HFF-Myc (cell line): Measurements from ENCODE around the gene KRTAP10-11.
"Not testable (repeated sequence)": the region's sequence is repeated elsewhere in the genome, so short reads cannot be mapped to it uniquely, and the experiment has no call there.

Source experiments
- DNase-seq: peaks from one replicate; pipeline ENCODE4 v3.0.0-alpha.2; 2011; ENCODE audit warnings: low read depth; ENCODE audit errors: extremely low read depth
- H3K4me3 ChIP-seq: replicated peaks from 2 replicates; pipeline ENCODE4 v1.5.1; 2011; ENCODE audit warnings: low read depth, mild to moderate bottlenecking, control low read depth, low read length
- TF ChIP-seq, protein P1 (sequence below): IDR thresholded peaks from 2 replicates; pipeline ENCODE4 v1.5.1; 2012; ENCODE audit warnings: mild to moderate bottlenecking, low read depth, low read length, control low read depth; ENCODE audit errors: missing control alignments

Gene KRTAP10-11

DNA sequence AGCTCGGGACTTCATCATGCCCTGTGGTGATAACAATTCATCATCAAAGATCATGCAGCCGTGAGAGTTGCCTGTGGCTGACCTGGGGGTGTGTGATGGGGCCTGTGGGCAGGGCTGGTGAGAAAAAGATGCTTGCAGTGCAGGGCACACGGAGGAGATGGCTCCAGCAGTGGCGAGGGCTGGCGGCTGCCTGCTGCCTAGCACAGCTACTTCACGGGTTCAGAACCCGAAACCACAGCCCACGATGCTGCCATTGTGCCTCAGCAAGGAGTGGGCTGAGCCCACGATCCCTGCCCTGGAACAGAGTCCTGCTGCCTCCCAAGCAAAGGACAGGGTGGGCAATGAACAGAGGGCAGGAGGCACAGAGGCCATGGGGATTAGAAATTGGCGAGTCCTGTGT, 20.0 kb upstream of the KRTAP10-11 start:
- TF ChIP-seq, protein P1, sequence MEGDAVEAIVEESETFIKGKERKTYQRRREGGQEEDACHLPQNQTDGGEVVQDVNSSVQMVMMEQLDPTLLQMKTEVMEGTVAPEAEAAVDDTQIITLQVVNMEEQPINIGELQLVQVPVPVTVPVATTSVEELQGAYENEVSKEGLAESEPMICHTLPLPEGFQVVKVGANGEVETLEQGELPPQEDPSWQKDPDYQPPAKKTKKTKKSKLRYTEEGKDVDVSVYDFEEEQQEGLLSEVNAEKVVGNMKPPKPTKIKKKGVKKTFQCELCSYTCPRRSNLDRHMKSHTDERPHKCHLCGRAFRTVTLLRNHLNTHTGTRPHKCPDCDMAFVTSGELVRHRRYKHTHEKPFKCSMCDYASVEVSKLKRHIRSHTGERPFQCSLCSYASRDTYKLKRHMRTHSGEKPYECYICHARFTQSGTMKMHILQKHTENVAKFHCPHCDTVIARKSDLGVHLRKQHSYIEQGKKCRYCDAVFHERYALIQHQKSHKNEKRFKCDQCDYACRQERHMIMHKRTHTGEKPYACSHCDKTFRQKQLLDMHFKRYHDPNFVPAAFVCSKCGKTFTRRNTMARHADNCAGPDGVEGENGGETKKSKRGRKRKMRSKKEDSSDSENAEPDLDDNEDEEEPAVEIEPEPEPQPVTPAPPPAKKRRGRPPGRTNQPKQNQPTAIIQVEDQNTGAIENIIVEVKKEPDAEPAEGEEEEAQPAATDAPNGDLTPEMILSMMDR: no peak
- no peak for DNase-seq
- H3K4me3 ChIP-seq: no peak overlapping the region

DNA sequence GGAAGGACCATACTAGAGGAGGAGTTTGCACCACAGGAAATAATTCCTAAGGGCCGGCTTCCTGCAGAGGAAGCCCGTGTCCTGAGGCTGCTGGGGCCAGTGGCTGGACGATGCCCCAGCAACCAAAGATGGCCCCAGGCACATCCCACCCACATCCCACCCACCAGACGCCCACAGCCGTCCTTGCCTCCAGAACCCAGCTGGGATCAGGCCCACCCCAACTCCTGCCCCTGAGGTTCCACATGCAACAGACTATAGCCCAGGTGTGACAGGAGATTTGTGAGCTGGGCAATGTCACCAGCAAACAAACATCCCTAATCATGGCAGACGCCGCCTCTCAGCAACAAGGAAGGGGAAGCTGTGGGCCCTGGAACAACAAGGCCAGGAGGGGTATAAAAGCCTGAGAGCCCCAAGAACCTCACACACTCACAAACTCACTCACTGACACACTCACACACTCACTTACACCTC, 19.5 kb upstream of the KRTAP10-11 start, which contains the start of gene KRTAP10-9:
KRTAP10-9 (plus strand) TSS at position 421 of the 471 bp plus-strand sequence. CDS start 79 bp downstream, outside the sequence.
- DNase-seq: no peak
- TF ChIP-seq, protein P1: no peak
- H3K4me3 ChIP-seq: no peak within 1 kb of the TSS

DNA sequence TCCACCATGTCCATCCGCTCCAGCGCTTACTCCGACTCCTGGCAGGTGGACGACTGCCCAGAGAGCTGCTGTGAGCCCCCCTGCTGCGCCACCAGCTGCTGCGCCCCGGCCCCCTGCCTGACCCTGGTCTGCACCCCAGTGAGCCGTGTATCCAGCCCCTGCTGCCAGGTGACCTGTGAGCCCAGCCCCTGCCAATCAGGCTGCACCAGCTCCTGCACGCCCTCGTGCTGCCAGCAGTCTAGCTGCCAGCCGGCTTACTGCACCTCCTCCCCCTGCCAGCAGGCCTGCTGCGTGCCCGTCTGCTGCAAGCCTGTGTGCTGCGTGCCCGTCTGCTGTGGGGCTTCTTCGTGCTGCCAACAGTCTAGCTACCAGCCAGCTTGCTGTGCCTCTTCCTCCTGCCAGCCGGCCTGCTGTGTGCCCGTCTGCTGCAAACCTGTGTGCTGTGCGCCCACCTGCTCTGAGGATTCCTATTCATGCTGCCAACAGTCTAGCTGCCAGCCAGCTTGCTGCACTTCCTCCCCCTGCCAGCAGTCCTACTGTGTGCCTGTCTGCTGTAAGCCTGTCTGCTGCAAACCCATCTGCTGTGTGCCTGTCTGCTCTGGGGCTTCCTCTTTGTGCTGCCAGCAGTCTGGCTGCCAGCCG, 18.9 kb upstream of the KRTAP10-11 start:
- not testable (repeated sequence) for H3K4me3 ChIP-seq, DNase-seq

DNA sequence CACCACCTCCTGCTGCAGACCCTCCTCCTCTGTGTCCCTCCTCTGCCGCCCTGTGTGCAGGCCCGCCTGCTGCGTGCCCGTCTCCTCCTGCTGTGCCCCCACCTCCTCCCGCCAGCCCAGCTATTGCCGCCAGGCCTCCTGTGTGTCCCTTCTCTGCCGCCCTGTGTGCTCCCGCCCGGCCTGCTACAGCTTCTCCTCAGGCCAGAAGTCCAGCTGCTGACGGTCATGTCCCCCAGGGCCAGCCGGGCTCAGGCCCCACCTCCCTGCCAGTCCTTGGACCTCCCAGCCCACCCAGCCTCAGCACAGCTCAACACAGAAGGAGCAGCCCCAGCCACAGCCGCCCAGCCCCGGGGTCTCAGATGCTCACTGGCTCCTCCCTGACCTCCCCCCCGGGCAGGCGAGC, 18.4 kb upstream of the KRTAP10-11 start:
- not testable (repeated sequence) for DNase-seq

DNA sequence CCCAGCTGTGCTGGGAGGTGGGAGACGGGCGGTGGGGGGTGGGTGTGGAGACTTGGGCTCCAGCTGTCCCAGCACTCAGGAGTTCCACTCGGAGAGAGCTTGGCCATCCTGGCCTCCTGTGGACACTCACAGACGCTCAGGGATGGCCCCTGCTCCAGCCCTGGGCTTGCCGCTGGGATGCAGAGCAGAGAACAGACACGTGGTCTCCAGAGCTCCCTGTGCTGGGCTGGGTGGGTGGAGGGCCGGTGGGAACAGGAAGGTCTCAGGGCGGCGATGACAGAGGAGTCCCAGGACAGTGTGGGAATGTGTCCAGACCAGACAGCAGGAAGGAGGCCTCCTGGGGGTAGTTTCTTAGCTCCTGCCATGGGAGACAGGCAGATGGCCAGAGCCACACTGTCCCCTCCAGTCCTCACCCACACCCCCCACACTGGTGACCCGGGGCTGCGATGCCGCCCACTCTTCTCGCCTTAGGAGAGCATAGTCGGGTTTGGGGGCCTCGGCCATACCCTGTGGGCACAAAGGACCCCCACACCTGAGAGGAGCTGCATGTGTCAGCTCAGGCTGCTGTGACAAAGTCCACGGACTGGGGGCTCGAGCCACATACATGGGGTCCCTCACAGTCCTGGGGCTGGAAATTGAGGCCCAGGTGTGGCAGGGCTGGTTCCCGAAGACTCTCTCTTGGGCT, 17.4 kb upstream of the KRTAP10-11 start:
- TF ChIP-seq, protein P1: no peak

More for the DNA sequence above, 18.4 kb upstream of the KRTAP10-11 start:
- not testable (repeated sequence) for H3K4me3 ChIP-seq

DNA sequence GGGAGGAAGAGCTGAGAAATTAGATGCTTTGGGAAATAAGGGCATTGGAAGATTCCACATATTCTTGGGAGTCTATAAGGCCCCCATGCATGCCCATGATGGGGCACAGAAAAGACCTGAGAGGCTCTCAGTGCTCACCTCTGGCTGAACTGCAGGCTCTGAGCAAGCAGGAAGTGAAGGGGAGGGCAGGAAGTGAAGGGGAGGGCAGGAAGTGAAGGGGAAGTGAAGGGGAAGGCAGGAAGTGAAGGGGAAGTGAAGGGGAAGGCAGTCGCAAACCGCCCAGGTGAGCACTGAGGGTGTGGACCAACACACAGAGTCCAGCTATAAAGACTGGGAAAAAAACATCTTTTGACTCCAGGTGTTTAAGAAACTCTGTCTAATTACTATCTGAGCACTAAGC, 15.8 kb upstream of the KRTAP10-11 start:
- DNase-seq: no peak
- TF ChIP-seq, protein P1: no peak
- no peak overlapping the region for H3K4me3 ChIP-seq

More for the DNA sequence above, 17.4 kb upstream of the KRTAP10-11 start:
- no peak for DNase-seq
- H3K4me3 ChIP-seq: no peak overlapping the region

DNA sequence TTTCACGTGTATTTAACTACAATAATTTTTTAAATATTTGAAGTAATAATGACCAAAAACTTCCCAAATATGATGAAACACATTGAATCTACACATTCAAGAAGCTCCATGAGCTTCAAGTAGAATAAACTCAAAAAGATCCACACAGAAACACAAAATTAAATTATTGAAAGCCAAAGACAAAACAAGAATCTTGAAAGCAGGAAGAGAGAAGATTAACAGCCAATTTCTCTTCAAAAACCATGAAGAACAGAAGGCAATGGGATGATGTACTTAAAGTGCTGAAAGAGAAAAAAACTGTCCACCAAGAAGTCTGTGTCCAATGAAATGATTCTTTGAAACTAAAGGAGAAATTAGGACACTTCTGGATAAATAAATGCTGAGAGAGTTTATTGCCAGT, 14.1 kb upstream of the KRTAP10-11 start:
- DNase-seq: no peak
- no peak overlapping the region for H3K4me3 ChIP-seq
- TF ChIP-seq, protein P1: no peak
